Measurements from ENCODE around the gene C12orf76.

- TF ChIP-seq CTCF (IDR thresholded peaks at IDR 0.05; ENCODE audit: low read depth, low read length) (no peak), EZH2phosphoT487 (IDR thresholded peaks at IDR 0.05; ENCODE audit: low read depth) (no peak)
Observed at GRCh38 chr12:110001596-110001995, 46.7 kb downstream of the C12orf76 start.
